Kidney (tissue), 14 donors: ENCODE data around the gene RPIA. TPM values are rescaled to one million over a fixed set of nuclear protein-coding genes. Genes with fewer than 3 reads are reported as not detected.
A peak's percentile ranks its signal among the peaks of the same experiment; 100 is the strongest.

Experiments
- DNase-seq, 5 donors: peaks; one replicate each; pipeline ENCODE4 v3.0.0-alpha.2; 2013 to 2020
- FAIRE-seq: peaks from 2 replicates; lab custom pipeline; 2012; peaks lifted over from hg19 to GRCh38; lab: Jason Lieb, UNC
- H3K27ac ChIP-seq, 2 donors: one replicate each; pipeline ENCODE4 v1.7.0; 2013; ENCODE audit warnings: low read depth in 2 of 2, low read length in 2 of 2, inconsistent platforms in 1 of 2
- H3K27me3 ChIP-seq: one replicate; pipeline ENCODE4 v1.7.1; 2013; ENCODE audit warnings: low read length, inconsistent platforms; ENCODE audit not compliant: control insufficient read depth, insufficient read depth
- H3K36me3 ChIP-seq, 3 donors: one replicate each; pipeline versions ENCODE4 v1.7.0 to v1.7.1; 2013; ENCODE audit warnings: low read length in 3 of 3, control low read depth in 1 of 3, inconsistent platforms in 1 of 3; ENCODE audit not compliant: insufficient read depth in 3 of 3, control insufficient read depth in 2 of 3
- H3K4me1 ChIP-seq, 3 donors: one replicate each; pipeline versions ENCODE4 v1.7.0 to v1.7.1; 2013; ENCODE audit warnings: low read length in 3 of 3, inconsistent platforms in 1 of 3, low read depth in 1 of 3; ENCODE audit not compliant: control insufficient read depth in 2 of 3, insufficient read depth in 2 of 3
- H3K4me3 ChIP-seq, 3 donors: one replicate each; pipeline versions ENCODE4 v1.7.0 to v1.8.1; 2013; ENCODE audit warnings: low read length in 3 of 3, control low read depth in 1 of 3, inconsistent platforms in 1 of 3
- H3K9ac ChIP-seq, 3 donors: one replicate each; pipeline versions ENCODE4 v1.7.0 to v1.7.1; 2013; ENCODE audit warnings: low read length in 3 of 3, control low read depth in 1 of 3, inconsistent platforms in 1 of 3
- H3K9me3 ChIP-seq, 3 donors: one replicate each; pipeline versions ENCODE4 v1.7.0 to v1.7.1; 2013; ENCODE audit warnings: low read length in 3 of 3, control low read depth in 1 of 3, inconsistent platforms in 1 of 3; ENCODE audit not compliant: control insufficient read depth in 2 of 3, insufficient read depth in 1 of 3
- CTCF ChIP-seq: IDR thresholded peaks from 3 replicates; pipeline ENCODE4 v1.5.1; 2012; ENCODE audit warnings: mild to moderate bottlenecking, moderate library complexity, borderline replicate concordance; ENCODE audit not compliant: insufficient read depth; ENCODE audit errors: extremely low read depth
- intact Hi-C: fragments of 100-400 bp; cut with DNase I; formaldehyde crosslinking; loops from one replicate; pipeline ENCODE4 v1.11.1; 2022
- polyA plus RNA-seq: library from polyadenylated mRNA; stranded (reverse); fragments of 350-450 nt; fragmentation: Illumina TruSeq; extraction: RNeasy Lipid Tissue Mini Kit (QIAGEN cat#74804); gene quantifications from one replicate; pipeline ENCODE4 v1.2.3, GENCODE V29; 2014; ENCODE audit warnings: low read depth, low replicate concordance; ENCODE audit not compliant: insufficient read depth
- total RNA-seq: library from RNA; stranded (reverse); fragmentation: NEBNext Ultra II Directional; extraction: Animal tissue kit (Norgen Biotek cat#: 25700); gene quantifications from one replicate; pipeline ENCODE4 v1.2.1, GENCODE V29; 2021
- donor health status: control.
- donor health status: control.
- donor health status: control.
- donor health status: control.
- donor health status: control.
- donor health status: DM: yes; HTN: yes; CAD: no.
- donor health status: Normal renal cell carcinoma (clear cell type).

The RPIA gene
- total and polyA plus RNA-seq, 2 donors from 2014 or later = 11.4 to 15.7 TPM

GRCh38 chr2:88738271-88738670 lies 46.8 kb downstream of the RPIA start:
- FAIRE-seq = no peak
- H3K36me3 ChIP-seq = peaks cover 10 to 13% (median 13%) of the 10 kb centered on the region in 3 donors

GRCh38 chr2:88739985-88740600 lies 48.6 kb downstream of the RPIA start:
- FAIRE-seq (peak; percentile 58), DNase-seq (peak in 4 of 5 donors; percentile 72 to 79 (median 74))
- Histone ChIP-seq H3K36me3 (peaks cover 12 to 13% (median 13%) of the 10 kb centered on the region in 3 donors), H3K27ac (no peak overlapping the region), H3K9me3 (no peaks in the 10 kb centered on the region), H3K4me1 (no peaks in the 10 kb centered on the region), H3K9ac (no peak overlapping the region), H3K4me3 (no peak overlapping the region), H3K27me3 (no peaks in the 10 kb centered on the region)
- peak; percentile 88 for TF ChIP-seq CTCF
- intact Hi-C loops = no loop called here

More at GRCh38 chr2:88738271-88738670, 46.8 kb downstream of the RPIA start:
- TF ChIP-seq CTCF = no peak
- no peak overlapping the region for H3K27ac ChIP-seq
- H3K4me3 ChIP-seq = no peak overlapping the region
- H3K4me1 ChIP-seq = no peaks in the 10 kb centered on the region
- no peaks in the 10 kb centered on the region for H3K9me3 ChIP-seq
- H3K27me3 ChIP-seq = no peaks in the 10 kb centered on the region
- DNase-seq = no peak
- H3K9ac ChIP-seq = no peak overlapping the region
- intact Hi-C loops = no loop called here

GRCh38 chr2:88746929-88747490 lies 55.5 kb downstream of the RPIA start:
- intact Hi-C loops = no loop called here
- Histone ChIP-seq H3K9me3 (peaks cover 0 to 4% (median 0%) of the 10 kb centered on the region in 3 donors), H3K4me3 (no peak overlapping the region), H3K27ac (no peak overlapping the region), H3K27me3 (no peaks in the 10 kb centered on the region), H3K36me3 (peaks cover 8 to 21% (median 9%) of the 10 kb centered on the region in 3 donors), H3K9ac (no peak overlapping the region), H3K4me1 (no peaks in the 10 kb centered on the region)
- no peak for TF ChIP-seq CTCF
- no peak for FAIRE-seq
- peak in 1 of 5 donors; percentile 54 for DNase-seq
